Liver (tissue), 3 donors: ENCODE measurements around the gene RASL10A.

Experiments used
- ATF3 ChIP-seq: IDR thresholded peaks from 2 replicates; pipeline ENCODE4 v1.6.1; 2016; ENCODE audit warnings: antibody characterized with exemption
- CTCF ChIP-seq: fragments of 150-350 bp; IDR thresholded peaks from 2 replicates; pipeline ENCODE4 v1.5.1; 2017; ENCODE audit warnings: improper control_type of control experiment, low read depth, low read length; ENCODE audit not compliant: missing input control
- GABPA ChIP-seq, 2 donors: IDR thresholded peaks in 1 of 2; conservative IDR thresholded peaks in 1 of 2; 2 replicates each; pipeline ENCODE4 v1.6.1; 2016; ENCODE audit warnings: antibody characterized with exemption in 2 of 2, mild to moderate bottlenecking in 1 of 2, moderate library complexity in 1 of 2
- RAD21 ChIP-seq, 2 donors: IDR thresholded peaks; 2 replicates each; pipeline ENCODE4 v1.6.1; 2016; ENCODE audit warnings: antibody characterized with exemption in 2 of 2, mild to moderate bottlenecking in 2 of 2
- REST ChIP-seq: IDR thresholded peaks from 2 replicates; pipeline ENCODE4 v1.6.1; 2016; ENCODE audit warnings: antibody characterized with exemption, mild to moderate bottlenecking
- RXRA ChIP-seq, 2 donors: IDR thresholded peaks; 2 replicates each; pipeline ENCODE4 v1.6.1; 2017 to 2018; ENCODE audit warnings: antibody characterized with exemption in 2 of 2, mild to moderate bottlenecking in 1 of 2
- ZBTB33 ChIP-seq: IDR thresholded peaks from 2 replicates; pipeline ENCODE4 v1.6.1; 2016; ENCODE audit warnings: antibody characterized with exemption
- donor health status: healthy.
- donor health status: healthy.

- TF ChIP-seq CTCF: no peak
- TF ChIP-seq ATF3: no peak
- TF ChIP-seq REST: no peak
- no peak for TF ChIP-seq ZBTB33
- no peak for TF ChIP-seq RXRA (IDR thresholded peaks at IDR 0.05)
- TF ChIP-seq GABPA (IDR thresholded peaks at IDR 0.05 in 1 of 2, conservative IDR thresholded peaks at IDR 0.05 in 1 of 2): no peak
- no peak for TF ChIP-seq RAD21 (IDR thresholded peaks at IDR 0.05)
Measured at GRCh38 chr22:29311464-29312217, 3.9 kb downstream of the RASL10A start.
